PC-3 (cell line): ENCODE data around the gene IFNGR2. TPM values are rescaled to one million over a fixed set of nuclear protein-coding genes. Genes with fewer than 3 reads are reported as not detected.
A peak's percentile ranks its signal among the peaks of the same experiment; 100 is the strongest.

ENCODE experiments used
- ATAC-seq: fragments of 200-7000 bp; cut with Tn5 transposase; 2 replicates; pipeline ENCODE4 v1.9.1; 2020; ENCODE audit warnings: mild to moderate bottlenecking, moderate library complexity
- BruUV-seq: library from RNA; stranded (reverse); fragments of 400-500 nt; replicated peaks from 2 replicates; lab custom pipeline; 2021; lab: Mats Ljungman, UMichigan
- CTCF ChIA-PET: fragments of 300-600 bp; sonication (Branson Sonifier 250); formaldehyde crosslinking; loops from one replicate; lab custom pipeline; 2022; ENCODE audit warnings: antibody characterized with exemption; lab: Charles Lee
- POLR2A ChIA-PET: fragments of 300-600 bp; sonication (Branson Sonifier 250); formaldehyde crosslinking; loops from one replicate; lab custom pipeline; 2022; ENCODE audit warnings: antibody characterized with exemption; ENCODE audit not compliant: unreplicated experiment; lab: Charles Lee
- DNase-seq: peaks from one replicate; pipeline ENCODE4 v3.0.0-alpha.2; 2015
- H2AFZ ChIP-seq: fragments of 300-600 bp; sonication (generic); 2 replicates; pipeline ENCODE4 v1.6.0; 2016; ENCODE audit warnings: antibody characterized with exemption, low read length
- H3F3A ChIP-seq: fragments of 300-600 bp; sonication (generic); one replicate; pipeline ENCODE4 v1.6.0; 2017; ENCODE audit warnings: antibody characterized with exemption, low read length, control low read depth, mild to moderate bottlenecking; ENCODE audit not compliant: unreplicated experiment
- H3K27ac ChIP-seq: fragments of 300-600 bp; sonication (generic); 2 replicates; pipeline ENCODE4 v1.5.1; 2016; ENCODE audit warnings: mild to moderate bottlenecking, low read length
- H3K27me3 ChIP-seq: fragments of 300-600 bp; sonication (generic); 2 replicates; pipeline ENCODE4 v1.6.1; 2016; ENCODE audit warnings: low read length, mixed read lengths
- H3K36me3 ChIP-seq: fragments of 300-600 bp; sonication (generic); 2 replicates; pipeline ENCODE4 v1.6.1; 2016; ENCODE audit warnings: low read depth, mixed run types, low read length, mixed read lengths
- H3K4me1 ChIP-seq: fragments of 300-600 bp; sonication (generic); 2 replicates; pipeline ENCODE4 v1.5.1; 2016; ENCODE audit warnings: low read length; ENCODE audit not compliant: insufficient read depth
- H3K4me2 ChIP-seq: fragments of 300-600 bp; sonication (generic); 2 replicates; pipeline ENCODE4 v1.6.0; 2016; ENCODE audit warnings: low read length
- H3K4me3 ChIP-seq: fragments of 300-600 bp; sonication (generic); 2 replicates; pipeline ENCODE4 v1.5.1; 2016; ENCODE audit warnings: mild to moderate bottlenecking, low read length, mixed read lengths
- H3K79me2 ChIP-seq: fragments of 300-600 bp; sonication (generic); 2 replicates; pipeline ENCODE4 v1.6.1; 2017; ENCODE audit warnings: low read length, mixed read lengths
- H3K9ac ChIP-seq: fragments of 300-600 bp; sonication (generic); 2 replicates; pipeline ENCODE4 v1.6.0; 2016; ENCODE audit warnings: mild to moderate bottlenecking, low read length
- H3K9me2 ChIP-seq: fragments of 300-600 bp; sonication (generic); replicated peaks from 2 replicates; pipeline ENCODE4 v1.6.1; 2016; ENCODE audit warnings: mixed run types, low read length, mixed read lengths
- H3K9me3 ChIP-seq: fragments of 300-600 bp; sonication (generic); 2 replicates; pipeline ENCODE4 v1.6.1; 2016; ENCODE audit warnings: low read length, mixed read lengths
- H4K20me1 ChIP-seq: fragments of 300-600 bp; sonication (generic); 2 replicates; pipeline ENCODE4 v1.6.1; 2016; ENCODE audit warnings: low read length, mixed read lengths
- EZH2 ChIP-seq: fragments of 300-600 bp; sonication (generic); IDR thresholded peaks from one replicate; pipeline ENCODE4 v1.6.1; 2017; ENCODE audit warnings: antibody characterized with exemption, mild to moderate bottlenecking, low read length; ENCODE audit not compliant: unreplicated experiment
- EZH2phosphoT487 ChIP-seq: fragments of 300-600 bp; sonication (generic); IDR thresholded peaks from 2 replicates; pipeline ENCODE4 v1.6.1; 2018; ENCODE audit warnings: mild to moderate bottlenecking, antibody characterized with exemption, low read length, borderline replicate concordance
- intact Hi-C: fragments of 100-400 bp; cut with micrococcal nuclease; formaldehyde crosslinking; loops from 2 replicates; pipeline ENCODE4 v1.9.0; 2023
- total RNA-seq: library from RNA; depleted of rRNA; stranded (reverse); fragments of >200 nt; gene quantifications from 2 replicates; pipeline ENCODE4 v1.2.3, GENCODE V29; 2014
- TF ChIP-seq, protein P1 (sequence below): fragments of 300-600 bp; sonication (generic); conservative IDR thresholded peaks from 2 replicates; pipeline ENCODE4 v1.5.1; 2017; ENCODE audit warnings: antibody characterized with exemption, low read depth, mild to moderate bottlenecking, low read length

Gene IFNGR2
- total RNA-seq, 1 experiment from 2014 or later = 37.8 TPM

DNA sequence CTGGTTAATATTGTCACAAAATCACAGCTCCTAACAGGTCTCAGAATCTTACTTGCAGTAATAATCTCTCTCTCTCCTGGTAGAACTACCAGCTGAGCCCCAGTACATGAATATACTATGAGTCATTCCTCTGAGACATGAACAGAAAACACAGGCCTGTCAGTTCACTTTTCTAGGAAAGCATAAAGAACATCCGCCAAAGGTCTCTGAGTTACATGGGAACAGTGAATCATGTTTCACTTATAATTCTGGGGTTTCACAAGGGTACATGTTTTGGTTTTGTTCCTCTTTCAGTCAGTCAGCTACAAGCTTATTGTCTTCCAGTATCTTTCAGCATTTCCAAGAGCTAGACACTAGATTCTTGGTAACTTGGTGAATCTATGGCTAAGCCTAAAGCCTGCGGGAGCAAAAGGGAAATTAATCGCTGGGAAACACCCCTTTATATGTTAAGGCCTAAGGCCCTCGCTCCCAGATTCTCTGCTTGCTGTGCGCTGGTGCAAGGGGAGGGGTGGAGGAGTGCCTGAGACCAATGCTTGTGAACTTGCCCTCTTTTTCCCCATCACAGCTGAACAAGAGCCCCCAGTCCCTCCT, 31.7 kb downstream of the IFNGR2 start:
- peak overlapping the region; percentile 58 for H3K4me2 ChIP-seq
- no peaks in the 10 kb centered on the region for H3K27me3 ChIP-seq
- intact Hi-C loops = no loop called here
- H3F3A ChIP-seq = peaks cover 12% of the 10 kb centered on the region
- no peaks in the 10 kb centered on the region for H3K9me3 ChIP-seq
- peaks cover 25% of the 10 kb centered on the region for H3K4me1 ChIP-seq
- peak overlapping the region; percentile 97 for H3K27ac ChIP-seq
- POLR2A ChIA-PET = interaction anchor here (0.5 to 0.6 kb wide), 3 partner anchors 45 to 600 kb away, joined by 3 to 5 read pairs (median 3); no protein-coding TSS in a partner anchor
- H3K4me3 ChIP-seq = no peak overlapping the region
- TSS peak; percentile 18 for BruUV-seq
- H3K79me2 ChIP-seq = no peaks in the 10 kb centered on the region
- peak overlapping the region; percentile 82 for H3K9ac ChIP-seq
- peak; percentile 96 for ATAC-seq
- DNase-seq = peak; percentile 93
- H3K9me2 ChIP-seq = no peaks in the 10 kb centered on the region
- CTCF ChIA-PET = interaction anchor here (0.9 kb wide), 1 partner anchor 10 kb away, joined by 4 read pairs; no protein-coding TSS in a partner anchor
- no peak overlapping the region for H2AFZ ChIP-seq
- no peak for TF ChIP-seq EZH2phosphoT487
- TF ChIP-seq, protein P1, sequence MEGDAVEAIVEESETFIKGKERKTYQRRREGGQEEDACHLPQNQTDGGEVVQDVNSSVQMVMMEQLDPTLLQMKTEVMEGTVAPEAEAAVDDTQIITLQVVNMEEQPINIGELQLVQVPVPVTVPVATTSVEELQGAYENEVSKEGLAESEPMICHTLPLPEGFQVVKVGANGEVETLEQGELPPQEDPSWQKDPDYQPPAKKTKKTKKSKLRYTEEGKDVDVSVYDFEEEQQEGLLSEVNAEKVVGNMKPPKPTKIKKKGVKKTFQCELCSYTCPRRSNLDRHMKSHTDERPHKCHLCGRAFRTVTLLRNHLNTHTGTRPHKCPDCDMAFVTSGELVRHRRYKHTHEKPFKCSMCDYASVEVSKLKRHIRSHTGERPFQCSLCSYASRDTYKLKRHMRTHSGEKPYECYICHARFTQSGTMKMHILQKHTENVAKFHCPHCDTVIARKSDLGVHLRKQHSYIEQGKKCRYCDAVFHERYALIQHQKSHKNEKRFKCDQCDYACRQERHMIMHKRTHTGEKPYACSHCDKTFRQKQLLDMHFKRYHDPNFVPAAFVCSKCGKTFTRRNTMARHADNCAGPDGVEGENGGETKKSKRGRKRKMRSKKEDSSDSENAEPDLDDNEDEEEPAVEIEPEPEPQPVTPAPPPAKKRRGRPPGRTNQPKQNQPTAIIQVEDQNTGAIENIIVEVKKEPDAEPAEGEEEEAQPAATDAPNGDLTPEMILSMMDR = no peak
- TF ChIP-seq EZH2 = no peak
- H4K20me1 ChIP-seq = no peaks in the 10 kb centered on the region
- H3K36me3 ChIP-seq = peaks cover 44% of the 10 kb centered on the region

DNA sequence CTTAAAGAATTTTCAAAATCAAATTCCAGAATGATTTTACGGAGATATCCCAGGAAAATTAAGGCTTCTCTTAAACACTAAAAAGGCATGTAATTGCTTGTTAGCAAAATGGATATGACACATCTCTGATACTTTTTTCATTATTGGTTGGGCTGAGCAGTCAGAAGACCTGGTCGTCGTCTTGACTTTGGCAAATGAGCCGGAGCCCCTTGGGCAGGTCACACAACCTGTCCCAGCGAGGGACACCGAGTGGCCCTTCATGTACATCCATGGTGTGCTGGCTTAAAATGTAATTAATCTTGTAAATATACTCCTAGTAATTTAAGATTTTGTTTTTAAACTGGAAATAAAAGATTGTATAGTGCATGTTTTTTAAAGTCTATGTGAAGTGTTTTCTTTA, 33.9 kb downstream of the IFNGR2 start:
- TF ChIP-seq, protein P1 = no peak
- TF ChIP-seq EZH2 = no peak
- TF ChIP-seq EZH2phosphoT487 = no peak
- no peaks in the 10 kb centered on the region for H3K79me2 ChIP-seq
- no peak for ATAC-seq
- BruUV-seq = TSS peak; percentile 16
- ChIA-PET CTCF (no interaction called here), POLR2A (no interaction called here)
- no peak overlapping the region for H3K27ac ChIP-seq
- H3K9ac ChIP-seq = no peak overlapping the region
- H3F3A ChIP-seq = peaks cover 12% of the 10 kb centered on the region
- no peaks in the 10 kb centered on the region for H3K9me2 ChIP-seq
- H3K27me3 ChIP-seq = no peaks in the 10 kb centered on the region
- intact Hi-C loops = no loop called here
- H3K9me3 ChIP-seq = no peaks in the 10 kb centered on the region
- H3K4me3 ChIP-seq = no peak overlapping the region
- no peak overlapping the region for H2AFZ ChIP-seq
- peaks cover 32% of the 10 kb centered on the region for H3K36me3 ChIP-seq
- peaks cover 33% of the 10 kb centered on the region for H3K4me1 ChIP-seq
- no peak overlapping the region for H3K4me2 ChIP-seq
- no peaks in the 10 kb centered on the region for H4K20me1 ChIP-seq
- no peak for DNase-seq
